Glutamatergic neuron (in vitro differentiated cells): Measurements from ENCODE around the gene TTC28. TPM values are rescaled to one million over a fixed set of nuclear protein-coding genes. Genes with fewer than 3 reads are reported as not detected.

Experiments
- DNase-seq: peaks from one replicate; pipeline ENCODE4 v3.0.0; 2022
- H3K27ac Mint-ChIP-seq: one replicate; pipeline ENCODE4 v1.8.0; 2020; ENCODE audit warnings: mild to moderate bottlenecking, mixed read lengths, inconsistent platforms; ENCODE audit not compliant: unreplicated experiment
- H3K27me3 Mint-ChIP-seq: one replicate; pipeline ENCODE4 v1.8.0; 2020; ENCODE audit warnings: mild to moderate bottlenecking, moderate library complexity, mixed read lengths, inconsistent platforms; ENCODE audit not compliant: unreplicated experiment
- H3K36me3 Mint-ChIP-seq: one replicate; pipeline ENCODE4 v1.8.0; 2020; ENCODE audit warnings: mild to moderate bottlenecking, mixed read lengths, inconsistent platforms; ENCODE audit not compliant: unreplicated experiment
- H3K4me1 Mint-ChIP-seq: one replicate; pipeline ENCODE4 v1.8.0; 2020; ENCODE audit warnings: mild to moderate bottlenecking, low read depth, mixed read lengths, inconsistent platforms; ENCODE audit not compliant: unreplicated experiment
- H3K4me3 Mint-ChIP-seq: one replicate; pipeline ENCODE4 v1.8.0; 2020; ENCODE audit warnings: mild to moderate bottlenecking, mixed read lengths, inconsistent platforms; ENCODE audit not compliant: unreplicated experiment
- H3K9me3 Mint-ChIP-seq: one replicate; pipeline ENCODE4 v1.8.0; 2020; ENCODE audit warnings: mild to moderate bottlenecking, moderate library complexity, mixed read lengths, inconsistent platforms; ENCODE audit not compliant: unreplicated experiment
- CTCF ChIP-seq: fragments of 200-600 bp; sonication (generic); IDR thresholded peaks from one replicate; pipeline ENCODE4 v1.5.0; 2021; ENCODE audit not compliant: partially characterized antibody, unreplicated experiment
- total RNA-seq: library from RNA; stranded (reverse); fragmentation: NEBNext Ultra II Directional; extraction: Animal tissue kit (Norgen Biotek cat#: 25700); gene quantifications from one replicate; pipeline ENCODE4 v1.2.1, GENCODE V29; 2021; ENCODE audit not compliant: unreplicated experiment

TTC28 gene
- total RNA-seq, 1 donor from 2014 or later = 55.6 TPM

- no peak for DNase-seq
Measured at GRCh38 chr22:28051091-28051786, 628.4 kb downstream of the TTC28 start.

GRCh38 chr22:28048529-28048928, 631.1 kb downstream of the TTC28 start:
- no peak overlapping the region for H3K27ac Mint-ChIP-seq
- H3K9me3 Mint-ChIP-seq = no peaks in the 10 kb centered on the region
- H3K36me3 Mint-ChIP-seq = no peaks in the 10 kb centered on the region
- no peak for DNase-seq
- TF ChIP-seq CTCF = no peak
- peaks cover 6% of the 10 kb centered on the region for H3K27me3 Mint-ChIP-seq
- H3K4me1 Mint-ChIP-seq = peaks cover 39% of the 10 kb centered on the region
- no peak overlapping the region for H3K4me3 Mint-ChIP-seq

More at GRCh38 chr22:28051091-28051786, 628.4 kb downstream of the TTC28 start:
- Mint-ChIP-seq H3K27me3 (peaks cover 6% of the 10 kb centered on the region), H3K4me1 (peaks cover 39% of the 10 kb centered on the region), H3K9me3 (no peaks in the 10 kb centered on the region), H3K36me3 (no peaks in the 10 kb centered on the region), H3K4me3 (no peak overlapping the region), H3K27ac (peak overlapping the region; percentile 83)
- TF ChIP-seq CTCF = no peak

DNA sequence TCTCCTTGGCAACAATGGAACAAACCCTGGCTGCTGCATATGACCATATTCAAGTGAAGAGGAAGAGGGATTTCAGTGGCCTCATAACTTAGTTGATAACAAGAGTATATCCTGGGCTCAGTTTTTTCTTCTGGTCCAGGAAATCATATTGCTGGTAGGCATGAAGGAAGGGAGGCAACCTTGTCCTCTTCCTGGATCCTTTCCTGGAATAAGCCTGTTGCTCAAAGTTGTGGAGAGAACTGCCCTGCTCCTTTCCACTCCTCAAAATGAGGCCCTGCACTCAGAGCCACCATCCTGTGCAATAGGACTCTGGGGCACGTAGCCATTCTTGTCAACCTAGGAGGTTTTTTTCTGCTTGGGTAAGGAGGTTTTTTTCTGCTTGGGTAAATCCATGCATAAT, 631.9 kb downstream of the TTC28 start:
- peaks cover 6% of the 10 kb centered on the region for H3K27me3 Mint-ChIP-seq
- no peaks in the 10 kb centered on the region for H3K36me3 Mint-ChIP-seq
- no peak overlapping the region for H3K4me3 Mint-ChIP-seq
- H3K4me1 Mint-ChIP-seq = peaks cover 35% of the 10 kb centered on the region
- no peak for TF ChIP-seq CTCF
- H3K27ac Mint-ChIP-seq = no peak overlapping the region
- DNase-seq = no peak
- H3K9me3 Mint-ChIP-seq = no peaks in the 10 kb centered on the region

DNA sequence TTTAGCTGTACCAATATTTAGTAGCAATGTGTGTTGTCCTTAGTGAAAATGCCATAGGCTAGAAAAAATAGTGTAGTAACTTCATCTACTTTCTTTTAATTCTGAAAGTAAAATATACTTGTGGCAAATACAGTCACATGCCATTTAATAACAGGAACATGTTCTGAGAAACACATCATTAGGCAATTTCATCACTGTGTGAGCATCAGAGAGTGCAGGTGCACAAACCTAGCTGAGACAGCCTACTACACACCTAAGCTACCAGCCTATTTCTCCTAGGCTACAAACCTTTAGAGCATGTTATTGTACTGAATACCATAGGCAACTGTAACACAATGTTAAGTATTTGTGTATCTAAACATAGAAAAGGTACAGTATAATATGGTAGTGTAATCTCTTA, 633.5 kb downstream of the TTC28 start:
- DNase-seq = no peak
- no peak for TF ChIP-seq CTCF
- Mint-ChIP-seq H3K27ac (no peak overlapping the region), H3K4me1 (peaks cover 24% of the 10 kb centered on the region), H3K27me3 (peaks cover 6% of the 10 kb centered on the region), H3K9me3 (peaks cover 6% of the 10 kb centered on the region), H3K36me3 (no peaks in the 10 kb centered on the region), H3K4me3 (no peak overlapping the region)

GRCh38 chr22:28044546-28045173, 635.0 kb downstream of the TTC28 start:
- Mint-ChIP-seq H3K27ac (no peak overlapping the region), H3K4me1 (peaks cover 12% of the 10 kb centered on the region), H3K4me3 (no peak overlapping the region)

More at GRCh38 chr22:28044546-28045173, 635.0 kb downstream of the TTC28 start:
- no peak for TF ChIP-seq CTCF
- DNase-seq = no peak
- peaks cover 8% of the 10 kb centered on the region for H3K9me3 Mint-ChIP-seq
- peaks cover 8% of the 10 kb centered on the region for H3K36me3 Mint-ChIP-seq
- H3K27me3 Mint-ChIP-seq = peaks cover 5% of the 10 kb centered on the region
